ENCODE measurements around the gene RNU11.
A peak's percentile ranks its signal among the peaks of the same experiment; 100 is the strongest.
"Not testable (repeated sequence)": the region's sequence is repeated elsewhere in the genome, so short reads cannot be mapped to it uniquely, and the experiment has no call there.

RNU11 gene

GRCh38 chr1:28644494-28644893 lies 3.9 kb upstream of the RNU11 start:
- Histone ChIP-seq H3K9ac (ENCODE audit: low read length) (peak overlapping the region; percentile 97), H4K20me1 (ENCODE audit: insufficient read depth, low read length) (no peaks in the 10 kb centered on the region), H3K79me2 (ENCODE audit: insufficient read depth, low read length) (peaks cover 15% of the 10 kb centered on the region), H3K4me2 (ENCODE audit: low read length) (peak overlapping the region; percentile 84), H2AFZ (ENCODE audit: low read length) (no peak overlapping the region), H3K27ac (ENCODE audit: low read depth, low read length, poor library complexity, severe bottlenecking) (peak overlapping the region; percentile 93), H3K4me1 (ENCODE audit: insufficient read depth, low read length, severe bottlenecking) (peaks cover 58% of the 10 kb centered on the region), H3K4me3 (ENCODE audit: low read depth, low read length, poor library complexity, severe bottlenecking) (peak overlapping the region; percentile 86), H3K27me3 (ENCODE audit: insufficient read depth, low read length) (no peaks in the 10 kb centered on the region), H3K9me3 (ENCODE audit: low read length) (no peaks in the 10 kb centered on the region), H3K36me3 (ENCODE audit: insufficient read depth, low read length) (no peaks in the 10 kb centered on the region), H3F3A (ENCODE audit: insufficient read depth, low read length) (no peaks in the 10 kb centered on the region), H3K9me2 (ENCODE audit: low read depth, low read length) (no peaks in the 10 kb centered on the region)
- TF ChIP-seq EZH2 (IDR thresholded peaks at IDR 0.05; ENCODE audit: borderline replicate concordance, low read length) (no peak), CTCF (IDR thresholded peaks at IDR 0.05; ENCODE audit: low read length) (no peak)

DNA sequence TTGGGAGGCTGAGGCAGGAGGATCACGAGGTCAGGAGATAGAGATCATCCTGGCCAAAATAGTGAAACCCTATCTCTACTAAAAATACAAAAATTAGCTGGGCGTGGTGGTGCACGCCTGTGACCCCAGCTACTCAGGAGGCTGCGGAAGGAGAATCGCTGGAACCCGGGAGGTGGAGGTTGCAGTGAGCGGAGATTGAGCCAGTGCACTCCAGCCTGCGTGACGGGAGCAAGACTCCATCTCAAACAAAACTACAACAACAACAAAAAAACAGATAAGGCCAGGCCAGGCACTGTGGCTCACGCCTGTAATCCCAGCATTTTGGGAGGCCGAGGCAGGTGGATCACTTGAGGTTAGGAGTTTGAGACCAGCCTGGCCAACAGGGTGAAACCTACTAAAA lies 3.0 kb upstream of the RNU11 start:
- not testable (repeated sequence) for H3K9me3 ChIP-seq (ENCODE audit: low read length); H3F3A ChIP-seq (ENCODE audit: insufficient read depth, low read length); H3K36me3 ChIP-seq (ENCODE audit: insufficient read depth, low read length); H3K9ac ChIP-seq (ENCODE audit: low read length); H3K4me2 ChIP-seq (ENCODE audit: low read length); H3K27me3 ChIP-seq (ENCODE audit: insufficient read depth, low read length); H3K27ac ChIP-seq (ENCODE audit: low read depth, low read length, poor library complexity, severe bottlenecking); H3K4me3 ChIP-seq (ENCODE audit: low read depth, low read length, poor library complexity, severe bottlenecking); H2AFZ ChIP-seq (ENCODE audit: low read length); H4K20me1 ChIP-seq (ENCODE audit: insufficient read depth, low read length); H3K9me2 ChIP-seq (ENCODE audit: low read depth, low read length)
- Histone ChIP-seq H3K4me1 (ENCODE audit: insufficient read depth, low read length, severe bottlenecking) (peaks cover 55% of the 10 kb centered on the region), H3K79me2 (ENCODE audit: insufficient read depth, low read length) (peaks cover 13% of the 10 kb centered on the region)

- no peaks in the 10 kb centered on the region for H3K9me2 ChIP-seq (ENCODE audit: low read depth, low read length)
- H3F3A ChIP-seq (ENCODE audit: insufficient read depth, low read length), result no peaks in the 10 kb centered on the region
- no peaks in the 10 kb centered on the region for H3K27me3 ChIP-seq (ENCODE audit: insufficient read depth, low read length)
- H3K9me3 ChIP-seq (ENCODE audit: low read length), result no peaks in the 10 kb centered on the region
- peaks cover 12% of the 10 kb centered on the region for H3K79me2 ChIP-seq (ENCODE audit: insufficient read depth, low read length)
- no peaks in the 10 kb centered on the region for H4K20me1 ChIP-seq (ENCODE audit: insufficient read depth, low read length)
- no peak for TF ChIP-seq CTCF (IDR thresholded peaks at IDR 0.05; ENCODE audit: low read length)
- no peak for TF ChIP-seq EZH2 (IDR thresholded peaks at IDR 0.05; ENCODE audit: borderline replicate concordance, low read length)
- no peak overlapping the region for H3K9ac ChIP-seq (ENCODE audit: low read length)
- peak overlapping the region; percentile 49 for H3K27ac ChIP-seq (ENCODE audit: low read depth, low read length, poor library complexity, severe bottlenecking)
- H3K4me1 ChIP-seq (ENCODE audit: insufficient read depth, low read length, severe bottlenecking), result peaks cover 49% of the 10 kb centered on the region
- H3K4me3 ChIP-seq (ENCODE audit: low read depth, low read length, poor library complexity, severe bottlenecking), result no peak overlapping the region
- no peak overlapping the region for H3K4me2 ChIP-seq (ENCODE audit: low read length)
- H3K36me3 ChIP-seq (ENCODE audit: insufficient read depth, low read length), result no peaks in the 10 kb centered on the region
- no peak overlapping the region for H2AFZ ChIP-seq (ENCODE audit: low read length)
Observed at GRCh38 chr1:28646040-28646439, 2.4 kb upstream of the RNU11 start.

DNA sequence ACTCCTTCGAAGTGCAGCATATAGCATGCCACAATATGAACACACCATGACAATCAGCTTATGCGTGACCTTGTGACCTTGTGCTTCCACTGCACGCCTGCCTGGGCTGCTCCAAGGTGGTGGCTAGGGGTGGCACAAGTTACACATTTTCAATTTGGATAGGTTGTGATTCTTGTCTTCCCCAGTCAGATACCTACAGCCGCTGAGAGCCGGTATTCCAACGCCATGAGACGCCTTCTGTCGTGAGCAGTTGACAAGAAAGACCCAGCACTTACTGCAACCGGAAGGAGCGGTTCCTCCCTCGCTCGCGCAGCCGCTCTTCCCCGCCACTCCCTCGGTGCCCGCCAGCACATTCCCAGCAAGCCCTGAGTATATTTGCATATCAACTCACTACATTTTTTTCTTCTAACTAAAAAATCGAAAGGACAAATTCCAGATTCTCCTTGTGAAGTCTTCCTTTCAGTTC lies 359 bp upstream of the RNU11 start:
- no peak for TF ChIP-seq EZH2 (IDR thresholded peaks at IDR 0.05; ENCODE audit: borderline replicate concordance, low read length)
- no peak for TF ChIP-seq CTCF (IDR thresholded peaks at IDR 0.05; ENCODE audit: low read length)
- H3K27me3 ChIP-seq (ENCODE audit: insufficient read depth, low read length), result no peaks in the 10 kb centered on the region
- H3K4me1 ChIP-seq (ENCODE audit: insufficient read depth, low read length, severe bottlenecking), result peaks cover 38% of the 10 kb centered on the region
- H3K9ac ChIP-seq (ENCODE audit: low read length), result peak overlapping the region; percentile 75
- H2AFZ ChIP-seq (ENCODE audit: low read length), result no peak overlapping the region
- H3K36me3 ChIP-seq (ENCODE audit: insufficient read depth, low read length), result no peaks in the 10 kb centered on the region
- no peaks in the 10 kb centered on the region for H3F3A ChIP-seq (ENCODE audit: insufficient read depth, low read length)
- no peaks in the 10 kb centered on the region for H3K9me3 ChIP-seq (ENCODE audit: low read length)
- H3K4me3 ChIP-seq (ENCODE audit: low read depth, low read length, poor library complexity, severe bottlenecking), result peak overlapping the region; percentile 55
- H3K9me2 ChIP-seq (ENCODE audit: low read depth, low read length), result no peaks in the 10 kb centered on the region
- H3K79me2 ChIP-seq (ENCODE audit: insufficient read depth, low read length), result no peaks in the 10 kb centered on the region
- H3K27ac ChIP-seq (ENCODE audit: low read depth, low read length, poor library complexity, severe bottlenecking), result peak overlapping the region; percentile 97
- no peaks in the 10 kb centered on the region for H4K20me1 ChIP-seq (ENCODE audit: insufficient read depth, low read length)
- peak overlapping the region; percentile 76 for H3K4me2 ChIP-seq (ENCODE audit: low read length)

DNA sequence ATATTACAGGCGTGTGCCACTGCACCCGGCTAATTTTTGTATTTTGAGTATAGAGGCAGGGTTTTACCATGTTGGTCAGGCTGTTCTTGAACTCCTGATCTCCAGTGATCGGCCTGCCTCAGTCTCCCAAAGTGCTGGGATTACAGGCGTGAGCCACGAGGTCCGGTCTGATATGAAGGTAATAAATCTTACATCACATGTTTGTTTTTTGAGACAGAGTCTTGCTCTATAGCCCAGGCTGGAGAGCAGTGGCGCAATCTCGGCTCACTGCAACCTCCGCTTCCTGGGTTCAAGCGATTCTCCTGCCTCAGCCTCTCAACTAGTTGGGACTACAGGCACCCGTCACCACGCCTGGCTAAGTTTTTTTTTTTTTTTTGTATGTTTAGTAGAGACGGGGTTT lies 4.7 kb downstream of the RNU11 start:
- not testable (repeated sequence) for H3K27ac ChIP-seq (ENCODE audit: low read depth, low read length, poor library complexity, severe bottlenecking); H3F3A ChIP-seq (ENCODE audit: insufficient read depth, low read length); H3K4me2 ChIP-seq (ENCODE audit: low read length); H3K36me3 ChIP-seq (ENCODE audit: insufficient read depth, low read length); H3K4me3 ChIP-seq (ENCODE audit: low read depth, low read length, poor library complexity, severe bottlenecking); H4K20me1 ChIP-seq (ENCODE audit: insufficient read depth, low read length); H3K79me2 ChIP-seq (ENCODE audit: insufficient read depth, low read length); H3K9me2 ChIP-seq (ENCODE audit: low read depth, low read length); H3K9ac ChIP-seq (ENCODE audit: low read length); H3K27me3 ChIP-seq (ENCODE audit: insufficient read depth, low read length); H2AFZ ChIP-seq (ENCODE audit: low read length); H3K9me3 ChIP-seq (ENCODE audit: low read length)
- peaks cover 13% of the 10 kb centered on the region for H3K4me1 ChIP-seq (ENCODE audit: insufficient read depth, low read length, severe bottlenecking)
